ENCODE data around the gene GDA. TPM values are rescaled to one million over a fixed set of nuclear protein-coding genes. Genes with fewer than 3 reads are reported as not detected.

The GDA gene
- total RNA-seq, 2 donors from 2014 or later, result 22.2 to 23.0 TPM

GRCh38 chr9:72168075-72168474 is 18.8 kb downstream of the GDA start:
- H3K9ac ChIP-seq (ENCODE audit: low read depth in 2 of 2, low read length in 2 of 2), result no peak overlapping the region
- TF ChIP-seq CTCF (IDR thresholded peaks at IDR 0.05), result no peak
- DNase-seq, result no peak
- no peaks in the 10 kb centered on the region for H3K36me3 ChIP-seq
- H3K9me3 ChIP-seq, result no peaks in the 10 kb centered on the region
- H3K27ac ChIP-seq, result no peak overlapping the region
- intact Hi-C loops (cut with DNase I), result no loop called here
- no peaks in the 10 kb centered on the region for H3K4me1 ChIP-seq
- no peak overlapping the region for H3K4me3 ChIP-seq
- H3K27me3 ChIP-seq, result no peaks in the 10 kb centered on the region

- Histone ChIP-seq H3K9me3 (no peaks in the 10 kb centered on the region), H3K27ac (no peak overlapping the region), H3K4me3 (no peak overlapping the region), H3K36me3 (no peaks in the 10 kb centered on the region), H3K27me3 (no peaks in the 10 kb centered on the region), H3K4me1 (no peaks in the 10 kb centered on the region), H3K9ac (ENCODE audit: low read depth in 2 of 2, low read length in 2 of 2) (no peak overlapping the region)
- TF ChIP-seq CTCF (IDR thresholded peaks at IDR 0.05), result no peak
- intact Hi-C loops (cut with DNase I), result no loop called here
- DNase-seq, result no peak
These were observed 19.9 kb downstream of the GDA start for GRCh38 chr9:72169178-72169577.

- Histone ChIP-seq H3K4me3 (no peak overlapping the region), H3K9me3 (no peaks in the 10 kb centered on the region), H3K9ac (ENCODE audit: low read depth in 2 of 2, low read length in 2 of 2) (no peak overlapping the region), H3K36me3 (no peaks in the 10 kb centered on the region), H3K27ac (no peak overlapping the region), H3K4me1 (no peaks in the 10 kb centered on the region), H3K27me3 (no peaks in the 10 kb centered on the region)
- intact Hi-C loops (cut with DNase I), result no loop called here
- DNase-seq, result no peak
- no peak for TF ChIP-seq CTCF (IDR thresholded peaks at IDR 0.05)
These were observed 23.8 kb downstream of the GDA start for GRCh38 chr9:72173080-72173479.

GRCh38 chr9:72185561-72185960 is 36.3 kb downstream of the GDA start:
- H3K9ac ChIP-seq (ENCODE audit: low read depth in 2 of 2, low read length in 2 of 2), result no peak overlapping the region
- no peak overlapping the region for H3K27ac ChIP-seq
- no peaks in the 10 kb centered on the region for H3K36me3 ChIP-seq
- no peak for DNase-seq
- intact Hi-C loops (cut with DNase I), result no loop called here
- H3K4me3 ChIP-seq, result no peak overlapping the region
- H3K27me3 ChIP-seq, result no peaks in the 10 kb centered on the region
- no peaks in the 10 kb centered on the region for H3K9me3 ChIP-seq
- no peaks in the 10 kb centered on the region for H3K4me1 ChIP-seq
- no peak for TF ChIP-seq CTCF (IDR thresholded peaks at IDR 0.05)

- Histone ChIP-seq H3K36me3 (no peaks in the 10 kb centered on the region), H3K9ac (ENCODE audit: low read depth in 2 of 2, low read length in 2 of 2) (no peak overlapping the region), H3K4me1 (no peaks in the 10 kb centered on the region), H3K9me3 (no peaks in the 10 kb centered on the region), H3K4me3 (no peak overlapping the region), H3K27ac (no peak overlapping the region), H3K27me3 (no peaks in the 10 kb centered on the region)
- no peak for DNase-seq
- no peak for TF ChIP-seq CTCF (IDR thresholded peaks at IDR 0.05)
- intact Hi-C loops (cut with DNase I), result no loop called here
These were observed 38.0 kb downstream of the GDA start for GRCh38 chr9:72187121-72187695.
